K562 (cell line): ENCODE data around the gene TAL1. TPM values are rescaled to one million over a fixed set of nuclear protein-coding genes. Genes with fewer than 3 reads are reported as not detected.

ENCODE experiments used
- BMI1 ChIP-seq: fragments of 150-350 bp; IDR thresholded peaks from 2 replicates; pipeline ENCODE4 v1.6.1; 2014; ENCODE audit warnings: low read length
- CTCFL ChIP-seq: IDR thresholded peaks from 2 replicates; pipeline ENCODE4 v1.6.1; 2011; ENCODE audit warnings: borderline replicate concordance, low read depth, mild to moderate bottlenecking, moderate library complexity, low read length; ENCODE audit not compliant: insufficient read depth, poor library complexity, severe bottlenecking
- DEAF1 ChIP-seq: fragments of 450-650 bp; formaldehyde crosslinking; IDR thresholded peaks from 2 replicates; pipeline ENCODE4 v1.4.0; 2020; ENCODE audit warnings: mild to moderate bottlenecking, moderate library complexity
- DMBX1 ChIP-seq: fragments of 250-450 bp; sonication (Bioruptor Pico); IDR thresholded peaks from 2 replicates; pipeline ENCODE4 v1.8.0; 2022; ENCODE audit warnings: inconsistent platforms, mild to moderate bottlenecking, moderate library complexity, borderline replicate concordance
- ETV1 ChIP-seq: fragments of 450-650 bp; conservative IDR thresholded peaks from 2 replicates; pipeline ENCODE4 v1.6.1; 2016; ENCODE audit warnings: missing genetic modification characterization, control low read depth, low read depth, missing compliant biosample characterization
- HIVEP1 ChIP-seq: fragments of 250-450 bp; sonication (Bioruptor Pico); IDR thresholded peaks from 2 replicates; pipeline ENCODE4 v1.4.0; 2020; ENCODE audit warnings: mild to moderate bottlenecking
- MXI1 ChIP-seq: IDR thresholded peaks from 2 replicates; pipeline ENCODE4 v1.6.1; 2011; ENCODE audit warnings: low read depth, mild to moderate bottlenecking, improper control_type of control experiment, low read length
- MYBL2 ChIP-seq, 2 experiments: fragments of 450-650 bp in 1 of 2; sonication (generic) in 1 of 2; formaldehyde crosslinking in 1 of 2; IDR thresholded peaks; 2 replicates each; pipeline versions ENCODE4 v1.6.1 to v1.8.1; 2017 to 2022; ENCODE audit warnings: borderline replicate concordance in 1 of 2, inconsistent platforms in 1 of 2, low read depth in 1 of 2, mild to moderate bottlenecking in 1 of 2, missing genetic modification reagents in 1 of 2, moderate library complexity in 1 of 2
- NFRKB ChIP-seq: fragments of 450-650 bp; IDR thresholded peaks from 2 replicates; pipeline ENCODE4 v1.6.1; 2016; ENCODE audit warnings: low read depth
- POLR2H ChIP-seq: IDR thresholded peaks from 2 replicates; pipeline ENCODE4 v1.6.1; 2016; ENCODE audit warnings: missing genetic modification characterization, low read depth, mild to moderate bottlenecking, control low read depth, missing compliant biosample characterization, moderate library complexity
- PTRF ChIP-seq: fragments of 450-650 bp; IDR thresholded peaks from 2 replicates; pipeline ENCODE4 v1.6.1; 2016; ENCODE audit warnings: mild to moderate bottlenecking, missing genetic modification characterization, missing compliant biosample characterization
- PURB ChIP-seq: sonication (generic); formaldehyde crosslinking; IDR thresholded peaks from 2 replicates; pipeline ENCODE4 v1.9.0; 2021; ENCODE audit warnings: low read depth, mild to moderate bottlenecking, missing genetic modification reagents
- SMARCA5 ChIP-seq: fragments of 450-650 bp; IDR thresholded peaks from 2 replicates; pipeline ENCODE4 v1.6.1; 2016
- SNIP1 ChIP-seq: fragments of 450-650 bp; IDR thresholded peaks from 2 replicates; pipeline ENCODE4 v1.7.1; 2017; ENCODE audit warnings: low read depth, mild to moderate bottlenecking
- ZBTB33 ChIP-seq: sonication (generic); formaldehyde crosslinking; IDR thresholded peaks from 2 replicates; pipeline ENCODE4 v1.8.1; 2023; ENCODE audit warnings: mild to moderate bottlenecking, missing genetic modification reagents
- ZBTB49 ChIP-seq: sonication (generic); formaldehyde crosslinking; IDR thresholded peaks from 2 replicates; pipeline ENCODE4 v1.8.0; 2022; ENCODE audit warnings: missing genetic modification reagents, mild to moderate bottlenecking, borderline replicate concordance
- ZNF384 ChIP-seq: IDR thresholded peaks from 2 replicates; pipeline ENCODE4 v1.6.1; 2012; ENCODE audit warnings: low read depth, low read length, improper control_type of control experiment
- ZNF507 ChIP-seq: conservative IDR thresholded peaks from 2 replicates; pipeline ENCODE4 v1.6.1; 2017; ENCODE audit warnings: missing genetic modification characterization, missing compliant biosample characterization
- ZNF644 ChIP-seq: fragments of 200-800 bp; sonication (Bioruptor generic); IDR thresholded peaks from 2 replicates; pipeline ENCODE4 v1.6.1; 2016; ENCODE audit warnings: low read depth, missing genetic modification characterization, missing compliant biosample characterization
- polyA plus RNA-seq, 8 experiments: library from polyadenylated mRNA; depleted of rRNA in 4 of 8; stranded (reverse) in 5 of 8; unstranded in 3 of 8; fragments of >200 nt; fragmentation: Nextera tagmentation in 2 of 8; fragmentation: Illumina TruSeq in 1 of 8; extraction: Ambion mirVana in 2 of 8; extraction: Trizol in 1 of 8; gene quantifications; 2 replicates each; pipeline versions ENCODE4 v1.2.1 to v1.2.3, GENCODE V29; 2011 to 2014; ENCODE audit warnings: inconsistent platforms in 1 of 8, missing spikeins in 1 of 8
- total RNA-seq, 7 experiments: library from RNA; depleted of rRNA in 6 of 7; stranded (reverse); fragments of >200 nt in 6 of 7; fragmentation: Illumina TruSeq in 2 of 7; extraction: Trizol in 2 of 7; gene quantifications; 2 replicates each; pipeline versions ENCODE4 v1.2.1 to v1.2.3, GENCODE V29; 2011 to 2021; ENCODE audit warnings: low replicate concordance in 1 of 7

Gene TAL1
- total and polyA plus RNA-seq, 9 of the 15 experiments (the other 6 are each of a cell fraction or from before 2014, with no cell fraction given): 18.5 to 106 (median 59.7) TPM

GRCh38 chr1:47181095-47181954, 50.7 kb downstream of the TAL1 start (continued):
- TF ChIP-seq ZNF384 (peak; percentile 48), PTRF (tag) (peak; percentile 71), PURB (CRISPR knock-in tag) (no peak), MXI1 (peak; percentile 94), ETV1 (tag) (peak; percentile 77), HIVEP1 (CRISPR knock-in tag) (peak; percentile 96), ZNF644 (tag) (peak; percentile 100), ZBTB49 (no peak), BMI1 (0 out of 2 replicates have a peak, but pooled peaks have one; percentile 35), CTCFL (no peak), ZNF507 (tag) (no peak), DMBX1 (CRISPR knock-in tag) (peak; percentile 100), SMARCA5 (no peak; the same call in 1 of the 2 replicates), SNIP1 (no peak), POLR2H (tag) (no peak), ZBTB33 (CRISPR knock-in tag) (peak; percentile 46; the same call in 1 of the 2 replicates), MYBL2 (IDR thresholded peaks at IDR 0.05; ENCODE audit: low read depth) (no peak; the same call in 1 of the 2 replicates), MYBL2 (CRISPR knock-in tag; IDR thresholded peaks at IDR 0.05; ENCODE audit: borderline replicate concordance) (no peak), NFRKB (peak; percentile 90), DEAF1 (CRISPR knock-in tag) (peak; percentile 48; the same call in 1 of the 2 replicates)
